Lung (tissue), 12 donors: Measurements from ENCODE around the gene AKR1C2. TPM values are rescaled to one million over a fixed set of nuclear protein-coding genes. Genes with fewer than 3 reads are reported as not detected.
A peak's percentile ranks its signal among the peaks of the same experiment; 100 is the strongest.
"Not testable (repeated sequence)": the region's sequence is repeated elsewhere in the genome, so short reads cannot be mapped to it uniquely, and the experiment has no call there.

Source experiments
- ATAC-seq: fragments of 200-7000 bp; cut with Tn5 transposase; one replicate; pipeline ENCODE4 v1.9.1; 2020; ENCODE audit warnings: moderate number of reproducible peaks; ENCODE audit not compliant: insufficient read depth, low FRiP score
- DNase-seq, 3 donors: peaks; one replicate each; pipeline ENCODE4 v3.0.0-alpha.2; 2013 to 2017
- H3K27ac ChIP-seq, 2 donors: one replicate each; pipeline ENCODE4 v1.5.1; 2013; ENCODE audit warnings: mild to moderate bottlenecking in 2 of 2, moderate library complexity in 2 of 2, control low read depth in 1 of 2, inconsistent platforms in 1 of 2, low read depth in 1 of 2, low read length in 1 of 2
- H3K27me3 ChIP-seq, 3 donors: one replicate each; pipeline ENCODE4 v1.5.1; 2013; ENCODE audit warnings: low read length in 2 of 3; ENCODE audit not compliant: control insufficient read depth in 3 of 3, insufficient read depth in 3 of 3
- H3K36me3 ChIP-seq, 4 donors: one replicate each; pipeline ENCODE4 v1.5.1; 2013; ENCODE audit warnings: low read length in 4 of 4, mild to moderate bottlenecking in 1 of 4, moderate library complexity in 1 of 4; ENCODE audit not compliant: control insufficient read depth in 4 of 4, insufficient read depth in 4 of 4
- H3K4me1 ChIP-seq, 5 donors: one replicate each; pipeline ENCODE4 v1.5.1; 2013; ENCODE audit warnings: low read length in 5 of 5, mild to moderate bottlenecking in 2 of 5, moderate library complexity in 1 of 5; ENCODE audit not compliant: control insufficient read depth in 5 of 5, insufficient read depth in 5 of 5
- H3K4me3 ChIP-seq: one replicate; pipeline ENCODE4 v1.5.1; 2013; ENCODE audit warnings: mild to moderate bottlenecking, control low read depth, moderate library complexity
- H3K9ac ChIP-seq, 2 donors: one replicate each; pipeline ENCODE4 v1.5.1; 2013; ENCODE audit warnings: low read length in 2 of 2, control low read depth in 1 of 2; ENCODE audit not compliant: insufficient read depth in 1 of 2
- H3K9me3 ChIP-seq, 4 donors: one replicate each; pipeline ENCODE4 v1.5.1; 2013; ENCODE audit warnings: low read length in 3 of 4, mild to moderate bottlenecking in 1 of 4, moderate library complexity in 1 of 4; ENCODE audit not compliant: control insufficient read depth in 4 of 4, insufficient read depth in 3 of 4
- WGBS, 2 donors: extraction: QIAGEN DNeasy Blood & Tissue Kit; methylation state at CpG; one replicate each; pipeline ENCODE4 v1.1.7; 2013; 5-methylcytosine and 5-hydroxymethylcytosine counted together
- polyA plus RNA-seq, 2 donors: library from polyadenylated mRNA; stranded (reverse); fragments of 200-250 nt; gene quantifications; one replicate each; pipeline ENCODE4 v1.2.1, GENCODE V29; 2013
- total RNA-seq, 2 donors: library from RNA; depleted of rRNA in 1 of 2; stranded (reverse); fragments of >200 nt in 1 of 2; gene quantifications; one replicate each; pipeline ENCODE4 v1.2.1, GENCODE V29; 2014 to 2021
- TF ChIP-seq, protein P1 (sequence below): IDR thresholded peaks from 2 replicates; pipeline ENCODE4 v1.5.1; 2012; ENCODE audit warnings: mild to moderate bottlenecking; ENCODE audit errors: control extremely low read depth, extremely low read depth
- donor health status: control.
- donor health status: control.
- donor health status: Bipolar disorder and iron deficiency.
- donor health status: healthy.
- donor health status: DM: yes; HTN: yes; CAD: no.

The AKR1C2 gene
- total and polyA plus RNA-seq, 4 donors = 1.8 to 56.6 (median 27.4) TPM

GRCh38 chr10:4990217-4990616 is 13.4 kb downstream of the AKR1C2 start:
- no peak overlapping the region for H3K9ac ChIP-seq
- H3K9me3 ChIP-seq = no peaks in the 10 kb centered on the region
- ATAC-seq (no peak), DNase-seq (no peak)
- no peak overlapping the region for H3K4me3 ChIP-seq
- H3K27ac ChIP-seq = no peak overlapping the region
- TF ChIP-seq, protein P1, sequence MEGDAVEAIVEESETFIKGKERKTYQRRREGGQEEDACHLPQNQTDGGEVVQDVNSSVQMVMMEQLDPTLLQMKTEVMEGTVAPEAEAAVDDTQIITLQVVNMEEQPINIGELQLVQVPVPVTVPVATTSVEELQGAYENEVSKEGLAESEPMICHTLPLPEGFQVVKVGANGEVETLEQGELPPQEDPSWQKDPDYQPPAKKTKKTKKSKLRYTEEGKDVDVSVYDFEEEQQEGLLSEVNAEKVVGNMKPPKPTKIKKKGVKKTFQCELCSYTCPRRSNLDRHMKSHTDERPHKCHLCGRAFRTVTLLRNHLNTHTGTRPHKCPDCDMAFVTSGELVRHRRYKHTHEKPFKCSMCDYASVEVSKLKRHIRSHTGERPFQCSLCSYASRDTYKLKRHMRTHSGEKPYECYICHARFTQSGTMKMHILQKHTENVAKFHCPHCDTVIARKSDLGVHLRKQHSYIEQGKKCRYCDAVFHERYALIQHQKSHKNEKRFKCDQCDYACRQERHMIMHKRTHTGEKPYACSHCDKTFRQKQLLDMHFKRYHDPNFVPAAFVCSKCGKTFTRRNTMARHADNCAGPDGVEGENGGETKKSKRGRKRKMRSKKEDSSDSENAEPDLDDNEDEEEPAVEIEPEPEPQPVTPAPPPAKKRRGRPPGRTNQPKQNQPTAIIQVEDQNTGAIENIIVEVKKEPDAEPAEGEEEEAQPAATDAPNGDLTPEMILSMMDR = no peak
- no peaks in the 10 kb centered on the region for H3K36me3 ChIP-seq
- H3K27me3 ChIP-seq = no peaks in the 10 kb centered on the region
- WGBS, 2 donors = 96% methylated on average over 2 of the region's 2 CpGs
- no peaks in the 10 kb centered on the region for H3K4me1 ChIP-seq

GRCh38 chr10:4988000-4988641 is 15.5 kb downstream of the AKR1C2 start:
- not testable (repeated sequence) for H3K27me3 ChIP-seq, H3K27ac ChIP-seq, ATAC-seq, H3K4me1 ChIP-seq, H3K9me3 ChIP-seq, H3K36me3 ChIP-seq, H3K4me3 ChIP-seq, H3K9ac ChIP-seq, DNase-seq
- 87 to 93% methylated on average over 6 of the region's 6 CpGs for WGBS, 2 donors

DNA sequence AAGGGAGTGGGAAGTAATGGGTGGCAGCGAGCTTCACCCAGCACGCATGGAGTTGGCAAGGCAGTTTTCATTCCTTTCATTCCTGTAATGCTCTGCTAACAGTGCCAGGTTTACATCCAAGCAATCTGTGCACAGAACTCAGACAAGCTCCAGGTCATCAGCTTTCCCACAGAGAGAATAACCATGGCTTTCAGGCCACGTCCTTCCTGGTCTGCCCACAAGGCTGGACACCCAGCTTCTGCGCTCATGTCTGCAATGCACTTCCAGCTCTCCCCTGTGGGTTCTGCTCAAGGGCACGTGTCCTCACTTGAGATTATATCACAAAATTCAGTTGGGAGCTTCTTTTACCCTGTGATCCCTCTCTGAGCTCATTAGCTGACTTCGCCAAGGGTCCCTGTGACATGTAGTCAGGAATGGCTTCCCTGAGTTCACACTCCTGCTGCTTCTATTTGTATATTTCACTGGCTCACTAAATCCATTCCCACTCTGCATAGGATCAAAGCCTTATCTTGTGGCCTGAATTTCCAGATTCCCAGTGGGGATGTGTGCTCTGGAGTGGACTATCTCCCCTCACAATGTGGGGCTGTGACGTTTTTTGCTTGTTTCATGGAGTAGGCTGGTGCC is 18.6 kb downstream of the AKR1C2 start:
- H3K4me1 ChIP-seq = peaks cover 0 to 6% (median 3%) of the 10 kb centered on the region in 5 donors
- TF ChIP-seq, protein P1 = no peak
- H3K9ac ChIP-seq = no peak overlapping the region
- DNase-seq (peak in 1 of 3 donors; percentile 2), ATAC-seq (no peak)
- no peak overlapping the region for H3K27ac ChIP-seq
- no peaks in the 10 kb centered on the region for H3K27me3 ChIP-seq
- H3K9me3 ChIP-seq = no peaks in the 10 kb centered on the region
- H3K36me3 ChIP-seq = no peaks in the 10 kb centered on the region
- H3K4me3 ChIP-seq = no peak overlapping the region
- 67 to 80% methylated on average over 7 of the region's 7 CpGs for WGBS, 2 donors

DNA sequence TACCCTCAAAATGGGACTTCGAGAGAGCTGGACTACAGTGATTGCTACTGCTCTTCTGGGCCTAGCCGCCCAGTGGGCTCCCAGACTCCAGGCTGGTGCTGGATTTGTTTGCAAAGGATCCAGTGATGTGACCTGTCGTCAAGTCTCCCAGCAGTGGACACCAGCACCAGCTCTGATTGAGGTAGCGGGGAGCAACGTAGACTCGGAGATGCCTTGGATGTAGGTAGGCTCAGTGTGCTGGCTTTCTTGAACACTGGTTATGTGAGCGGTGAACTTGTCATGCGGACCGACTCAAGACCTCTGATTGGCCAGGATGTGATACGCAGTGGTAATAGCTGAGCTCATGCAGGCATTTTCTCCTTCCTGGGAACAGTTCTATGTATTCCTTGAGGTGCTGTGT is 19.4 kb downstream of the AKR1C2 start:
- 95 to 97% methylated on average over 10 of the region's 10 CpGs for WGBS, 2 donors
- no peak for ATAC-seq

More for the DNA sequence above, 19.4 kb downstream of the AKR1C2 start:
- no peak for DNase-seq
- Histone ChIP-seq H3K4me1 (peaks cover 0 to 6% (median 3%) of the 10 kb centered on the region in 5 donors), H3K27me3 (no peaks in the 10 kb centered on the region), H3K27ac (no peak overlapping the region), H3K9me3 (no peaks in the 10 kb centered on the region), H3K4me3 (no peak overlapping the region), H3K36me3 (no peaks in the 10 kb centered on the region), H3K9ac (no peak overlapping the region)
- TF ChIP-seq, protein P1 = no peak
